Measurements from ENCODE around the gene SNX9.

The SNX9 gene

GRCh38 chr6:157987788-157988699 lies 165.0 kb downstream of the SNX9 start:
- TF ChIP-seq, protein P1, sequence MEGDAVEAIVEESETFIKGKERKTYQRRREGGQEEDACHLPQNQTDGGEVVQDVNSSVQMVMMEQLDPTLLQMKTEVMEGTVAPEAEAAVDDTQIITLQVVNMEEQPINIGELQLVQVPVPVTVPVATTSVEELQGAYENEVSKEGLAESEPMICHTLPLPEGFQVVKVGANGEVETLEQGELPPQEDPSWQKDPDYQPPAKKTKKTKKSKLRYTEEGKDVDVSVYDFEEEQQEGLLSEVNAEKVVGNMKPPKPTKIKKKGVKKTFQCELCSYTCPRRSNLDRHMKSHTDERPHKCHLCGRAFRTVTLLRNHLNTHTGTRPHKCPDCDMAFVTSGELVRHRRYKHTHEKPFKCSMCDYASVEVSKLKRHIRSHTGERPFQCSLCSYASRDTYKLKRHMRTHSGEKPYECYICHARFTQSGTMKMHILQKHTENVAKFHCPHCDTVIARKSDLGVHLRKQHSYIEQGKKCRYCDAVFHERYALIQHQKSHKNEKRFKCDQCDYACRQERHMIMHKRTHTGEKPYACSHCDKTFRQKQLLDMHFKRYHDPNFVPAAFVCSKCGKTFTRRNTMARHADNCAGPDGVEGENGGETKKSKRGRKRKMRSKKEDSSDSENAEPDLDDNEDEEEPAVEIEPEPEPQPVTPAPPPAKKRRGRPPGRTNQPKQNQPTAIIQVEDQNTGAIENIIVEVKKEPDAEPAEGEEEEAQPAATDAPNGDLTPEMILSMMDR (IDR thresholded peaks at IDR 0.05; ENCODE audit: low read depth, low read length) = no peak
- DNase-seq (ENCODE audit: low read depth in 2 of 2) = no peak
- no peak overlapping the region for H3K4me3 ChIP-seq (replicated peaks in 1 of 2; ENCODE audit: low read depth in 2 of 2, low read length in 2 of 2)

DNA sequence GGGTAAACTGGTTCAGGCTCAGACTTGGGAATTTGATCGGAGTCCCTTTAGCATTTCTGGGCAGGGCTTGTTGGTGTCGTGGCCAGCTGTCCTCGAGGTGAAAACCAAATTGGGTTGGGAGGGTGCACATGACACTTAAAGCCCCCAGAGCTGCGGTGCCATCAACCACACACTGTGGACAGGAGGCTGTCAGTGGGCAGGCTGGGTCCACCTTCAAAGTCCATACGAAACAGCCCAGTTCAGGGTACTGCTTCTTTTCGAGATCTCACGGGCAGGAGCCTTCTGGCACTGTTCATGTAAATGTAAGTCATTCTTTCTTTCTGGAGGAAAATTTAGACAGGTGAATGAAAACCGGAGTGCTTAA lies 165.6 kb downstream of the SNX9 start:
- H3K4me3 ChIP-seq (replicated peaks in 1 of 2; ENCODE audit: low read depth in 2 of 2, low read length in 2 of 2) = no peak overlapping the region
- DNase-seq (ENCODE audit: low read depth in 2 of 2) = no peak
- TF ChIP-seq, protein P1 (IDR thresholded peaks at IDR 0.05; ENCODE audit: low read depth, low read length) = no peak

DNA sequence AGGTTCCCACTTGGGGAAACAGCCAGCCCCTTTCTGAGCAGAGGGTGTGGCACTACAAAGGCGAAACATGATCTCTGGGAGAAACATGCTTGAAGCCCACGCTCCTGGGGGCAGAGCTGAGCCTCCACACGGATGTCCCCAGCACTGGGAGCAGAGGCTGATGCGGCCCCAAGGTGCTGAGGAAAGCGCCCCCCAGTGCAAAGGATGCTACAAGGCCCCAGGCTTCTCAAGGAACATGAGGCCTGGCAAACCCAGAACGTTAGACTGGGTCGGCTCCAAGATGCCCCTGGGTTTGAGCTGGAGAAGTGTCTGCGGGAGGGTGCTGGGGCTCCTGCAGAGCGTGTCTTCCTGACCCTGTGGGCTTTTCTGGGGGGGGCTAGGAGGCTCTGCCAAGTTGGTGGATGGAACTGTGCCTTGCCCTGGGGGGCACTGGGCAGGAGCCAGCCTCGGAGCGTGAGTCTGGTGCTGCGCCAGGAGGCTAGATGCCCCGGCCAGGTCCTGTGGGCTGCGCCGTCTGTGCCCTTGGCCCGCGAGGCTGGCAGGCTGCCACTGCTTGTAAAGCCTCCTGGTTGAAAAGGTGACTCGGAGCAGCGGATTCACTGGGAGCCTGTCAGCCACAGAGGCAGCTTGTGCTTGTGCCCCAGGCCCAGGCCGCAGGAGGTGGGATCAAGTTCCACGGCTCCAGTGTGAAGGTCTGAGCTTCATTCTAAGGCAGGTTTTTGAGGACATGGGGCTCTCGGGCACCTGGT lies 166.7 kb downstream of the SNX9 start:
- H3K4me3 ChIP-seq (replicated peaks in 1 of 2; ENCODE audit: low read depth in 2 of 2, low read length in 2 of 2) = no peak overlapping the region
- TF ChIP-seq, protein P1 (IDR thresholded peaks at IDR 0.05; ENCODE audit: low read depth, low read length) = no peak

GRCh38 chr6:157990321-157991066 lies 167.4 kb downstream of the SNX9 start:
- TF ChIP-seq, protein P1 (IDR thresholded peaks at IDR 0.05; ENCODE audit: low read depth, low read length) = no peak
- peak in 1 of 2 donors; percentile 44 for DNase-seq (ENCODE audit: low read depth in 2 of 2)
- no peak overlapping the region for H3K4me3 ChIP-seq (replicated peaks in 1 of 2; ENCODE audit: low read depth in 2 of 2, low read length in 2 of 2)

More for the DNA sequence above, 166.7 kb downstream of the SNX9 start:
- DNase-seq (ENCODE audit: low read depth in 2 of 2) = peak; percentile 41 to 53

- TF ChIP-seq, protein P1 (IDR thresholded peaks at IDR 0.05; ENCODE audit: low read depth, low read length) = no peak
- H3K4me3 ChIP-seq (replicated peaks in 1 of 2; ENCODE audit: low read depth in 2 of 2, low read length in 2 of 2) = no peak overlapping the region
- no peak for DNase-seq (ENCODE audit: low read depth in 2 of 2)
Measured at GRCh38 chr6:157991067-157991432, 168.0 kb downstream of the SNX9 start.

GRCh38 chr6:157993076-157993475 lies 170.0 kb downstream of the SNX9 start:
- H3K4me3 ChIP-seq (replicated peaks in 1 of 2; ENCODE audit: low read depth in 2 of 2, low read length in 2 of 2) = no peak overlapping the region
- DNase-seq (ENCODE audit: low read depth in 2 of 2) = peak in 1 of 2 donors; percentile 25
- TF ChIP-seq, protein P1 (IDR thresholded peaks at IDR 0.05; ENCODE audit: low read depth, low read length) = no peak

Data from cardiac fibroblast (primary cell).